Tibial nerve (tissue), 4 donors: ENCODE results near the gene INPP4B.

Experiments
- CTCF ChIP-seq, 5 experiments: fragments of 200-600 bp in 3 of 5; fragments of 450-650 bp in 2 of 5; sonication (generic) in 3 of 5; IDR thresholded peaks; one replicate each; pipeline ENCODE4 v1.5.1; 2016 to 2019; ENCODE audit warnings: antibody characterized with exemption in 5 of 5, mild to moderate bottlenecking in 3 of 5, moderate library complexity in 2 of 5
- EP300 ChIP-seq, 2 donors: sonication (generic); formaldehyde crosslinking; IDR thresholded peaks; one replicate each; pipeline ENCODE4 v1.6.1; 2017; ENCODE audit warnings: antibody characterized with exemption in 2 of 2, mild to moderate bottlenecking in 1 of 2
- POLR2A ChIP-seq, 2 donors: fragments of 450-650 bp; IDR thresholded peaks; one replicate each; pipeline ENCODE4 v1.6.1; 2017; ENCODE audit warnings: antibody characterized with exemption in 2 of 2, mild to moderate bottlenecking in 2 of 2, moderate library complexity in 2 of 2

- TF ChIP-seq CTCF (IDR thresholded peaks at IDR 0.05) (no peak), POLR2A (IDR thresholded peaks at IDR 0.05) (no peak), EP300 (IDR thresholded peaks at IDR 0.05) (no peak)
These were observed 311.1 kb downstream of the INPP4B start for GRCh38 chr4:142535009-142535408.
